HG02885 (cell line): ENCODE measurements around the gene SIX4.
"Not testable (repeated sequence)": the region's sequence is repeated elsewhere in the genome, so short reads cannot be mapped to it uniquely, and the experiment has no call there.

Source experiments
- ATAC-seq: cut with Tn5 transposase; IDR thresholded peaks from one replicate; pipeline ENCODE4 v1.9.1; 2021; ENCODE audit warnings: mild to moderate bottlenecking; ENCODE audit not compliant: unreplicated experiment, poor library complexity

Gene SIX4

DNA sequence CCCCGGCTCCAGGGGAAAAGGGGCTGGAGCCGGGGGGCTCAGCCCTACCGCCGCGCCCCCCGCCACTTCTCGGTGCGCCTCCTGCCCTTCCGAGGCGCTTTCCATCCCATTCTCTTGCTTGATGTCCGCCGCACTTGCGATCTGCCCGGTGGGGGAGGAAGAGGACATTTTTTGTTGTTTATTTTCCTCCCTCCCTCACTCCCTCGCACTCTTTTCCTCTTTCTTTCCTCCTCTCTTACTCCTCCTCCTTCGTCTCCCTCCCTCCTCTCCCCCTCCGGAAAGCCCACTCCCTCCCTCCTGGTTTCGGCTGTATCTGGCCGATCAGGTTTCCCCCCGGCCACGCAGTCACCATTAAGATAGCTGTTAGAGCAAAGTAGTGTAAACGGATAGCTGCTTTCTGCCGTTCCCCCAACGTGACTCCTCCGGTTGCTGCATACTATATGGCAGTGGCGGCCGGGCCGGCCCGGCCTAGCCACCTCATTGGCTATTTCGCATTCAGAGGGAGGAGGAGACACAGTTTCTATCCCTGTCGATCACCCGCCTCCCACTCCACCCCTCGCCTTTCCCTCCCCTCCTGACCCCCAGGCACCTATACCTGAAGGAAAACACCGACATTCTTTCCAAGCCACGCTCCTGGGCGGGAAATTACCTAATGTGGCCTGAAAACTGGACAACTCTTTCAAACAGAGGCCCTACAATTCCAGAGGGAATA is at the start of gene SIX4:
Gene SIX4 (minus strand): TSS at position 445 of the 712 bp plus-strand sequence. CDS start 277 bp downstream, at position 168.
- peak; percentile 67 for ATAC-seq

DNA sequence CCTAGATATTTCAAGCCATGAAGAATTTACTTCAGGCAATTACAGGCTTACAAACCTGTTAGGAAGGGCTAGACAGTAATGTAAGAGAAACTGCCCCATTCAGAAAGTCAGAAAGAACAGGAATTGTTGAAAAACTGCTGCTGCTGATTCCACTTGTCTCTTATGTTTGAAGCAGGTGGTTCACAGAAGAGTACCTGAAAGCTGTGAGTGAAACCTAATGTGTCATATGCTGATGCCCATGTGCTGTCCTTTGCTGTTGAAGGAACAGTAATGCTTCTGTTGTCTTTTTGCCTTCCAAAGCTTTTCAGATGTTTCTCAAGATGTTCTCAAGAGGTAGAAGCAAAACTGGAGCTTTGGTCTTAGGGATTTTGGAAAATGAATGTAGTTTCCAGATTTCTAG is 49.4 kb upstream of the SIX4 start:
- ATAC-seq = no peak

DNA sequence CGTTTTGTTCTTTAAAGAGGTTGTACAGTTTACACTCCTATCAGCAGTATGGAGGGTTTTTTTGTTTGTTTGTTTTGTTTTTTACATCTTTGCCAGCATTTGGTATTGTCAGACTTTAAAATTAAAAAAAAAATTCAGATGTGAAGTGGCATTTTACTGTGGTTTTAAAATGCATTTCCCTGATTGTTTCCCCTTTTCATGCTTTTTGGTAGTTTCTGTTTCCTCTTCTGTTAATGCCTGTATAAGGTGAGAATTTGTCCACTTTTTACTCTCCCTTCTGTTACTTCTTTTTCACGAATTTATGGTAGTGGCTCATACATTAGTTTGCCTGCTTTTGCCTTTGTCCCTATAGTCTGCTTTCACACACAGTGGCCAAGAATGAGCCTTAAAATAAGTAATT is 47.0 kb upstream of the SIX4 start:
- ATAC-seq = no peak

DNA sequence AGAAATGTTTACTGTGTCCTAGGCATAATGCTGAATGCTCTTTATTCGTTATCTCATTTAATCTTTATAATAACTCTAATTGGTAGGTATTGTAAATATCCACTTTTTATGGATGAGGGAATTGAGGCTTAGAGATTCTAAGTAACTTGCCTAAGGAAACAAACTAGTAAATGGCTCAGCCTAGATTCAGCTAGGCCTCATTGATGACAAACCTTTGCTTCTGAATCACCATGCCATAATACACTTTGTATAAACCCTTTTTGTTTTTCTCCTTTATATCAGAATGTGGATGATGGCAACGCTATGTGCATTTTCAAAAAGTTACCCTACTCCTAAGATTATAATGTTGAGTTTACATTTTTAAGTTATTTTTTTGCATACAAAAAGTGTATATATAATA is 44.5 kb upstream of the SIX4 start:
- ATAC-seq = no peak

DNA sequence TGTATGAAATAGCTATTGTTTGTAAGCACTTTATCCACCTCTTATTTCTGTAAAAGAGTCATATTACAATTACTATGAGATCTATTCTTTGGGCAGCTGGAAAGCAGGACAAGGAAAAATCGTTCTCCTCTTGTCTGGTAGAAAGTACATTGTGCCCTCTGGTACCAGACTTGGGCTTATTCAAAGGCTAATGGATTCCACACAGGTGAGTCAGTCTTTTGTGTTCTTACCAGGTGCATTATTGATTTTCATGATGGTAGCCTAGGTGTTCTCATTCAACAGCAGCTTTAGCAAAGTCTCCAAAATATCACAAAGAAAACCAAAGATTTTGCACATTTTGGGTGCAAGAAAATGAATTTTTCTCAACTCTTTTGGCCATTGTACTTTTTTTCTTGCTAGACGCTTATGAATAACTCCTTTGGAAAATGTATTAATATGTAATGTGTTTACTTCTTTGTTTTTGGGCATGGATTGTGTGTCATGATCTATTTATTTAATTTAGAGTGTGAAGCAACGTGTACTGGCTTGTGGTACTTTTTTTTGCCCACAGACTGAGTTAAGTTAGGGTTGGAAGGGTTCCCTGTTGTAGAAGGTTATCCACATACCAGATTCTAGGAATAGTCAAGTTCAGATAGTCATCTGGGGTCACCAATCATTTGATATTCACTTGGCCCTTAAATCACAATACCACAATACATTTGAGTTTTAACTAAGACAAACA is 36.7 kb upstream of the SIX4 start:
- no peak for ATAC-seq

DNA sequence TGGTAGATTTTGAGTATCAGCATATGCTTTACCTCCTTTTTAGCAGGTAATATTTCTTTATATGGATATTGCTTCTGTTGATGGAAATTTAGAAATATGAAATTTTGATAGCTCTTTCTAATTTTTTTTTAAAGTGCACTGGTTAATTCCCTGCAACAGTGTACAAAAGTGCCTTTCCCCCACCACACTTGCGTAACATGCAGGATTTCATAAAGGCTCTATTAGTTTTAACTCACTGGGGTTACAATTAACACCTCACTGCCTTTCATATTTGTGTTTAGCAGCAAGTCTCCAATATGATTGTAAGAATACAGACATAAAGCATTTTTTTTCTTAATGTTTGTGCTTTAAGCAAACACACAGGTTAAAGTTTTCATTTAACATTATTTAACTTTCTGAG is 36.1 kb upstream of the SIX4 start:
- ATAC-seq = no peak

DNA sequence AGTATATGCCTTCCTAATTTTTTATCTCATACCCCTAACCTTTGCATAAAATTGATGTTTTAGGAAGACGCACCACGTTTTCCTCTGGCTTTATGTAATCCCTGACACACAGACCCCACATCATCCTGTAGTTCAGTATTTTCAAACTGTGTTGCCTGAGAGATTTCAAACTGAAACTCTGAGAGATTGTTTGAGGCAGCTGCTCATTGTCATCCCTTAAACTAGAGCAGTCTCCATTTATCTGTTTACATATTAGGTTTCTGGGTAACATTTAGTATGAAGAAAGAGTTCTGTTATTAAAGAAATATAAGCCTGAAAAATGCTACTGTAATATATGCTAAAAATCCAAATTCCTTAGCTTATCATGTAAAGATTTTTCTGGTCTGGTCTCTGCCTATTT is 34.7 kb upstream of the SIX4 start:
- ATAC-seq = no peak

DNA sequence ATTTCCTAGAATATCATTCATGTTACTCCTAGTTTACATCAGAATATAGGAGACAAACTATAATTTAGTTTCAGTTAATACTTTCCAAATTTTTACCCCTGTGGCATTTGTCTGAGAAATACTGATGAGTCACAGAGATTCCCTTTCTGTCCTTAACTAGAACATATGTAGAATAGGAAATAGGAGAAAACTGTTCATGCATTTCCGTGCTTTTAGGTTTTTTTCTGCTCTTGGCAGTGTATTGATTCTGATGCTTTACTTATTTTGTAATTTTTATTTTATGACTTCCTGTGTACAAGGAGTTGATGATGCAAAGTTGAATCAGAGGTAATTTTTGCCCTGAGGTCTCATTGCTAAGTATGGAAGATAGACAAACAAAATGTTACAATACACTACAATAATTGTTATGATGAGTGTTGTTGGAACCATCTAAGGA is 33.4 kb upstream of the SIX4 start:
- ATAC-seq = no peak

DNA sequence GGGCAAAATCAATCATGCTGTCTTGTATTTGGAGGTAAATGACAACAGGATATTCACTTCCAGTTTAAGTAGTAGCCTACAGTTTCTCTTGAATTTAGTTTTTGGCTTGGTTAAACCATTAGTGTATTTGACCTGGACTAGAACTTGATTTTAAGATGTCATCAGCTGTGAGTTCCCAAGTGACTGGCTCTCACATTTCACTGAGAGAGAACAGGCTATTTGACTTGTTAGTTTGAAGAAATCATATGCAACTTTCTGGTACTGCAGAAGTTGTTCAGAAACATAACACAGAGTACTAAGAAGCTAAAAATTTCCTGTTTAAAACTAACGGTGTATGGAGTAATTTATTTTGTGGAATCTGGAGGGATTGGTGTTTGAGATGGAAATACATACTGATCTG is 32.7 kb upstream of the SIX4 start:
- ATAC-seq = no peak

DNA sequence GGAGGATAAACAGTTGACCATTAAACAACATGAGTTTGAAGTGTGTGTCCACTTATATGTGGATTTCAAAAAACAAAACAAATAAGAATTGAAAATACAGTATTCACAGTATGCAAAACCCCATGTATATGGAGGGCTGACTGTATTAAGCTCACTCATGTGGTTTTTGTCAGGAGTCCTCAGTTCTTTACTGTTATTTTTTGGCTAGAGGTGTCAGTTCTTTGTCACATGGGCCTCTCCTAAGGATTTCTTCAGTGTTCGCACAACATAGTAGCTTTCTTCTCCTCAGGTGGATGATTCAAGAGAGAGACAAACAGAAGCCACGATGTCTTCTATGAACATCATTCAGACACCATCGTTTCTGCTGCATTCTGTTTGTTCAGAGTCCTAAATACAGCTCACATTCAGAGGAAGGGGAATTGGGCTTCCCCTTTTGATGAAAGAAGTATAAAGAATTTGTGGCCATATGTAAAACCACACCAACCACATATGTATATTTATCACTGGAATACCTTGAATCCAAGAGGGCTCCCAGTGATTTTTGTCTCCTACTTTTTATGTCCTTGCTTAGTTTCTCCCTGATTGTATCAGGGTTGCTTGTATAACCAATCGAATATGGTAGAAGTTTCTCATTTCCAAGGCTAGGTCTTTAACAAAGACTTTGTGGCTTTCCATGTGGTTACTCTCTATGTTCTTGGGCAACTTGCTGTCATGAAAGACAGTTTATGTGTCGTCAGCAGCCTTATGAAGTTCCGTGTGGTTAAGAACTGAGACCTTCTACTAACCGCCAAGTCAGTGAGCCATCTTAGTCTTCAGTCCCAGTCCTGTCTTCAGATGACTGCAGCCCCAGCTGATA is 29.3 kb upstream of the SIX4 start:
- ATAC-seq = peak; percentile 98

DNA sequence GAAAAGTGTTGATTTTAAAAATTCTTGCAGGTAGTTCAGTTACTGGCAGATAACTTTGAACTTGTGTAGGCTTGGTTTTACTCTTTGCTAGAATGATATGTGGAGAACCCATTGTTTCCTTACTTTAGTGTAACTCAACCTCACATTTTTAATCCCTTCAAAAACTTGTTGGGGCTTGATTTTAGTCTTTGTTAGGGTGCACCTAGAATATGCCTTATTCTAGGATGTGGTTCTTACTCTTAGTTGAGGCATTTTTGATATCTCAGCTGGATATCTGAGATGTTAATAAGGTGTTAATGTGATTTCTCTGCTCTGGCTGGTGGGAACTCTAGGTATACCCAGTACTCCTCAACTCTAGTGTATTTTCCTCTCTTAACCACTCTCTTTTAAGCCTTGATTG is 20.4 kb upstream of the SIX4 start:
- ATAC-seq = no peak

DNA sequence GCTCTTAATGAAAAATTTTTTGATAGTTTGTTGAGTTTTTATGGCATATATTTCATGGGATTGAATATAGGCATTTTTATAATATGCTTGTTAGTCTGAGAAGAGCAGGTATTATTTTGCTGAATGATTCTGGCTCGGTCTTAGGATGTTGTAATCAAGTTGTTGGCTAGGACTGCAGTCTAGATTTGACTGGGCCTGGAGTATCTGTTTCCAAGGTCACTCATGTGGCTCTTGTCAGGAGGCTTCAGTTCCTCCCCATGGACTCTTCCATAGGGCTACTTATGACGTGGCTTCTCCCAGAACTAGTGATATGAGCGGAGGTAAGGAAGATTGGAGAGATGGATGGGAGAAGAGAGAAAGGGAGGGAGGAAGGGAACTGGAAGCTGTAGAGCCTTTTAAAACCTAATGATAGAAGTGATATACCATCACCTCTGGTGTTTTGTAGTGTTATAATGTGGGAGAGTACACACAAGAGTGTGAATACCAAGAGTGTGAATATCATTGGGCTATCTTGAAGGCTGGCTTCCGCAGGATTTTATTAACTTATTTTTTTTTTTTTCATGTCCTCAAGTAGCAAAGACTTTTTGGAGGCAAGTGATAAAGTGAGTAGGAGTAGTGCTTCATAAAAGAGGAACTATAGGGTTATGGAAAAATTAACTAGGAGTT is 14.8 kb upstream of the SIX4 start:
- ATAC-seq = no peak

DNA sequence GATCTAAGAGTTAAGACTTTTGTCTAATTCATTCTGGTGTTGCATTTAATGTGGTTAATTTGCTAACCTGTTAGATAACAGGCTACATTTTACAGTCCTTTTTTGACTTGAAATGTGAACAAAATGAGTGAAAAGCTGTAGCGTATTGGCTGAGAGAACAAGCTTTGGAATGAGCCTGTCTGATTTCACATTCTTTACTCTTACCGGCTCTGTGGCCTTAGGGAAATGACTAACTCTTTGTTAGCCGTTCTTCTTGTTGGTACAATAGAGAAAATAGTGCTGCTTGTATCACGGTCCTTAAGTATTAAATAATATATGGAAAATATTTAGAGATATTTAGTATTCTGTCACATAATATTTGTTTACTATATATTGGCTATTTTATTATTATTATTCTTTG is 12.3 kb upstream of the SIX4 start:
- ATAC-seq = no peak

DNA sequence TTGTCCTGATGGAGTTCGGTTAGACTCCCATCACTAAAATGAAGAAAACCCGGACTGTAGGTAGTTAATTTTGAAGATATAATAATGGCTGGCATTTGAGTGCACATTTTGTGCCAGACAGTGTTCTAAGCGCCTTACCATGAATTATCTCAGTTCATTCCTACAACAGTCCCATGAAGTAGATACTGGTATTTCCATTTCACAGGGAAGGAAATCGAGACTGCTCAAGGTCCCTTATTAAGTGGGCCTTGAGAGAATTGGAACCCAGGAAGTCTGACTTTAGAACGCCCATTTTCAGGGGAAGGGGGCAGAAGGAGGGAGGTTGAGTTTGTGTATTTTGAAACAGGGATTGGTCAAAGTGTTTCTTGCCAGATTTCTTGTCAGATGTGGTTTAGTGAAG is 11.3 kb upstream of the SIX4 start:
- ATAC-seq = no peak

DNA sequence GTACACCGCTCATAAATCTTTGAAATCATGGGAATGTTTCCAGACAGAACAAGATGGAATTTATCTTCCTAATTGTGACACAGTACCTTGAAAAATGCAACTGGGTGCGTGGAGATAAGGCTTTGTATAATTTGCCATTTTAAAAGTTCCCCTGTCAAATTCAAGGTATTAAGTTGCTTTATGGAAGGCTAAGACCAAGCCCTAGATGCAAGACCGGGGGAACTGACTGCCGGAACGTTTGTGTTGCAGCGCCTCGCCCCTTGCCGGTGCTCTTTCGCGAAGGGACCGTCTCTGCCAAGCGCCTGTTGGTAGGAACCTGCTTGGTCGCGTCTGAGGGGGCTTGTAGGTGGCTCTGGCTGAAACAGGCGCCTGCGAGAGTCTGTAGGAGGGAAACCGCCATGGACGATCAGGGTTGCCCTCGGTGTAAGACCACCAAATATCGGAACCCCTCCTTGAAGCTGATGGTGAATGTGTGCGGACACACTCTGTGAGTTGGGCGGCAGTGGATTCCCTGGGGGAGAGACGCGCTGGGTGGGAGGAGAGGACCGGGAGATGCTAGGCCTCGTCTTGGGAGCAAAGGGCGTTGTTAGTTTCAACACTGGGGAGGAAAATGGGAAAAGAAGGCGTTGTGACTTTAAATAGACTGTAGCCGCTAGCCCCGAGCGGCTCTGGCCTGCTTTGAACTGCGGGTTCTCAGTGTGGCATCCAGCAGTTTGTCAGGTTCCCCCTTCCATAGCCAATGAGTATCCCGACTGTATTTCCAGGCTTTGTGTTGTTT is 10.5 kb upstream of the SIX4 start, which contains the start of gene MNAT1:
Gene MNAT1 (plus strand): TSS at position 297 of the 778 bp plus-strand sequence. CDS start 102 bp downstream, at position 399.
- peak; percentile 96 for ATAC-seq

DNA sequence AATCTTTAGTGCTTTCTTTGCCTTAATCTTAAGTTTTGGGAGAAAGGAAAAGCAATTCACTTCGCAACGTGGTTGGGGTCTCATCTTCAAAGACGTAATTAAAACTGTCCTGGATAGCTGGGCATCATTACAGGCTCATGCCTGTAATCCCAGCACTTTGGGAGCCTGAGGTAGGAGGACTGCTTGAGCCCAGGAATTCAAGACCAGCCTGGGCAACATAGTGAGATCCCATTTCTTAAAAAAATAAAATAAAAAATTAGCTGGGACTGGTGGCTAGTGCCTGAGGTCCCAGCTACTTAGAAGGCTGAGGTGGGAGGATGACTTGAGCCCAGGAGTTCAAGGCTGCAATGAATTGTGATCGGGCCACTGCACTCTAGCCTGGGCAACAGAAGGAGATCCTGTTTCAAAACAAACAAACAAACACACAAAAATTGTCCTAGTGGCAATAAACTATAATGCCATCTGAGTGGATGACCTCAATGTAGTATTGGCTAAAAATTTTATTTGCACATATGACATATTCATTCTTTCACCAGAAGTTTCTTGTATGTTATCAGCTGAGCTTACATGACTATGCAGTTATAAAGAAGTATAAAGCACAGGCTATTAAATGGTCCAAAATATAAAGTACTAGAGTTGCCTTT is 8.8 kb upstream of the SIX4 start:
- ATAC-seq = no peak

DNA sequence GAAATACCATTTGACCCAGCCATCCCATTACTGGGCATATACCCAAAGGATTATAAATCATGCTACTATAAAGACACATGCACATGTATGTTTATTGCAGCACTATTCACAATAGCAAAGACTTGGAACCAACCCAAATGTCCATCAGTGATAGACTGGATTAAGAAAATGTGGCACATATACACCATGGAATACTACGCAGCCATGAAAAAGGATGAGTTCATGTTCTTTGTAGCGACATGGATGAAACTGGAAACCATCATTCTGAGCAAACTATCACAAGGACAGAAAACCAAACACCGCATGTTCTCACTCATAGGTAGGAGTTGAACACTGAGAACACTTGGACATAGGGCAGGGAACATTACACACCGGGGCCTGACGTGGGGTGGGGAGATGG is 7.1 kb upstream of the SIX4 start:
- ATAC-seq = not testable (repeated sequence)

DNA sequence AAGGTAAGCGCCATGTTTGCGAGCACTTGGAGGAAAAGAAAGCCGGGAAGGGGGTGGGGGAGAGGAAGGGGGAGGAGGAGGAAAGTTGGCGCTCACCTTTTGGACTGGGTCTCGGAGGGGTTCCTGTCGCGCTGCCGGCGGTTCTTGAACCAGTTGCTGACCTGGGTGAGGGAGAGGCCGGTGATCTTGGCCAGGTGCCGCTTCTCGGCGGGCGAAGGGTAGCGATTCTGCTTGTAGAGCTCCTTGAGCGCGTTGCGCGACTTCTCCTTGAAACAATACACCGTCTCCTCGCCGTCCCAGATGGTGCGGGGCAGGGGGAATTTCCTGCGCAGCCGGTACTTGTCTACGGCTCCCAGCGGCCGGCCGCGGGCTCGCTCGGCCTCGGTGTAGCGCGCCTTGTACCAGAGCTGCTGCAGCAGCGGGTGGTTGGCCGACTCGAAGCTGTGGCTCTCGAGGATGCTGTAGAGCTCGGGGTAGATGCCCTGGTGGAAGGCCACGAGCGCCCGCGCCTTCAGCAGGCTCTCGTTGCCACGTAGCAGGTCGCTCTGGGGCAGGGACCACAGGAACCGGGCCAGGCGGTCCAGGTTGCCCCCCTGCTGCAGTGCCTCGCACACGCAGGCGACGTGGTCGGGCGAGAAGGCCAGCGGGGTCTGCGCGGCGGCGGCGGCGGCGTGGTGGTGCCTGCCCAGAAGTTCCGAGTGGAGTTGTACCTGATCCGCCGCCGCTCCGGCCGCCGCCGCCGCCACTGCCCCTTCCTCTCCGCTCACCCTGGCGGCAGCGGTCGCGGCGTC is 840 bp downstream of the SIX4 start:
- peak; percentile 46 for ATAC-seq
